SK-N-SH (cell line): ENCODE data around the gene CACNA1A. TPM values are rescaled to one million over a fixed set of nuclear protein-coding genes. Genes with fewer than 3 reads are reported as not detected.

Experiments used
- CTCF ChIA-PET: fragments of 300-600, 350-600 bp; formaldehyde crosslinking; extraction: SDS; loops from one replicate; lab custom pipeline; 2021; lab: Yijun Ruan, JAX
- POLR2A ChIA-PET: fragments of 350-600 bp; sonication (Branson Sonifier 250); formaldehyde crosslinking; extraction: SDS; loops from one replicate; lab custom pipeline; 2020; ENCODE audit warnings: antibody characterized with exemption, inconsistent platforms; lab: Yijun Ruan, JAX
- DNase-seq: peaks from one replicate; pipeline ENCODE4 v3.0.0; 2012
- H2AFZ ChIP-seq: fragments of 200-600 bp; sonication (generic); 2 replicates; pipeline ENCODE4 v1.8.1; 2016; ENCODE audit warnings: antibody characterized with exemption, mild to moderate bottlenecking, low read depth
- H3F3A ChIP-seq: fragments of 200-600 bp; sonication (generic); replicated peaks from 2 replicates; pipeline ENCODE3; 2016; ENCODE audit warnings: antibody characterized with exemption, mild to moderate bottlenecking; ENCODE audit not compliant: insufficient read depth
- H3K27ac ChIP-seq, 2 experiments: fragments of 200-500 bp in 1 of 2; fragments of 200-600 bp in 1 of 2; sonication (Bioruptor generic) in 1 of 2; sonication (generic), shearing (Covaris generic) in 1 of 2; 2 replicates each; pipeline versions ENCODE4 v1.5.1 to v1.6.1; 2014 to 2016; ENCODE audit warnings: low read depth in 2 of 2, inconsistent platforms in 1 of 2, low read length in 1 of 2, mild to moderate bottlenecking in 1 of 2, mixed read lengths in 1 of 2
- H3K27me3 ChIP-seq: fragments of 200-600 bp; sonication (generic), shearing (Covaris generic); 2 replicates; pipeline ENCODE4 v1.6.1; 2016; ENCODE audit warnings: mixed run types; ENCODE audit not compliant: insufficient read depth
- H3K36me3 ChIP-seq, 2 experiments: fragments of 200-500 bp in 1 of 2; fragments of 200-600 bp in 1 of 2; sonication (Bioruptor generic) in 1 of 2; sonication (generic) in 1 of 2; replicated peaks in 1 of 2; 2 replicates each; pipeline versions ENCODE3 to v1.5.1; 2014 to 2016; ENCODE audit warnings: low read length in 1 of 2, mild to moderate bottlenecking in 1 of 2; ENCODE audit not compliant: insufficient read depth in 2 of 2, control insufficient read depth in 1 of 2
- H3K4me1 ChIP-seq, 2 experiments: fragments of 200-500 bp in 1 of 2; fragments of 200-600 bp in 1 of 2; sonication (Bioruptor generic) in 1 of 2; sonication (generic), shearing (Covaris generic) in 1 of 2; 2 replicates each; pipeline versions ENCODE4 v1.5.1 to v1.6.1; 2014 to 2016; ENCODE audit warnings: low read depth in 1 of 2, low read length in 1 of 2, mixed run types in 1 of 2; ENCODE audit not compliant: insufficient read depth in 2 of 2, control insufficient read depth in 1 of 2
- H3K4me2 ChIP-seq: fragments of 200-600 bp; sonication (generic), shearing (Covaris generic); 2 replicates; pipeline ENCODE4 v1.6.1; 2017; ENCODE audit warnings: mixed run types
- H3K4me3 ChIP-seq, 2 experiments: fragments of 200-500 bp in 1 of 2; fragments of 200-600 bp in 1 of 2; sonication (Bioruptor generic) in 1 of 2; sonication (generic), shearing (Covaris generic) in 1 of 2; 2 replicates each; pipeline versions ENCODE4 v1.5.1 to v1.8.1; 2014 to 2016; ENCODE audit warnings: low read depth in 2 of 2, inconsistent platforms in 1 of 2, low read length in 1 of 2, mild to moderate bottlenecking in 1 of 2, mixed read lengths in 1 of 2, moderate library complexity in 1 of 2
- H3K79me2 ChIP-seq: fragments of 200-600 bp; sonication (generic); 2 replicates; pipeline ENCODE4 v1.8.1; 2017; ENCODE audit warnings: mild to moderate bottlenecking; ENCODE audit not compliant: insufficient read depth
- H3K9ac ChIP-seq: fragments of 200-600 bp; sonication (generic); 2 replicates; pipeline ENCODE4 v1.6.1; 2017; ENCODE audit warnings: mixed run types
- H3K9me2 ChIP-seq: fragments of 200-600 bp; sonication (generic); 2 replicates; pipeline ENCODE4 v1.6.1; 2017; ENCODE audit warnings: mixed run types
- H3K9me3 ChIP-seq: fragments of 200-600 bp; sonication (generic); 2 replicates; pipeline ENCODE4 v1.6.1; 2017; ENCODE audit warnings: mixed run types, mild to moderate bottlenecking, moderate library complexity
- H4K20me1 ChIP-seq: fragments of 200-600 bp; sonication (generic); 2 replicates; pipeline ENCODE4 v1.6.1; 2017; ENCODE audit warnings: mild to moderate bottlenecking, mixed run types; ENCODE audit not compliant: insufficient read depth
- CHD2 ChIP-seq: fragments of 150-350 bp; IDR thresholded peaks from 2 replicates; pipeline ENCODE4 v1.6.1; 2018; ENCODE audit warnings: low read length; ENCODE audit not compliant: partially characterized antibody
- CTCF ChIP-seq: fragments of 200-600 bp; sonication (generic); IDR thresholded peaks from 2 replicates; pipeline ENCODE4 v1.6.1; 2017; ENCODE audit warnings: antibody characterized with exemption, mild to moderate bottlenecking, moderate library complexity
- EZH2phosphoT487 ChIP-seq: fragments of 200-600 bp; sonication (generic); IDR thresholded peaks from 2 replicates; pipeline ENCODE4 v1.6.1; 2017; ENCODE audit warnings: low read depth, mixed run types, mild to moderate bottlenecking, antibody characterized with exemption, moderate library complexity, borderline replicate concordance
- FOXM1 ChIP-seq: IDR thresholded peaks from 2 replicates; pipeline ENCODE4 v1.4.0; 2012; ENCODE audit warnings: low read depth, mild to moderate bottlenecking
- GATA2 ChIP-seq: sonication (generic); formaldehyde crosslinking; IDR thresholded peaks from 2 replicates; pipeline ENCODE4 v1.5.0; 2020; ENCODE audit warnings: mild to moderate bottlenecking, missing genetic modification reagents
- NRF1 ChIP-seq: IDR thresholded peaks from 2 replicates; pipeline ENCODE4 v1.6.1; 2012; ENCODE audit warnings: low read depth, mild to moderate bottlenecking, low read length
- POLR2AphosphoS5 ChIP-seq: IDR thresholded peaks from 2 replicates; pipeline ENCODE4 v1.6.1; 2012; ENCODE audit warnings: low read depth, low read length
- RAD21 ChIP-seq: IDR thresholded peaks from 2 replicates; pipeline ENCODE4 v1.6.1; 2012; ENCODE audit warnings: mild to moderate bottlenecking, low read length
- RCOR1 ChIP-seq: fragments of 150-350 bp; IDR thresholded peaks from 2 replicates; pipeline ENCODE4 v1.6.1; 2017; ENCODE audit warnings: antibody characterized with exemption, low read length
- REST ChIP-seq: IDR thresholded peaks from 2 replicates; pipeline ENCODE4 v1.6.1; 2012; ENCODE audit warnings: mild to moderate bottlenecking, low read depth, low read length, moderate library complexity
- SIN3A ChIP-seq: IDR thresholded peaks from 2 replicates; pipeline ENCODE4 v1.6.1; 2012; ENCODE audit warnings: low read depth, mild to moderate bottlenecking, low read length, moderate library complexity, borderline replicate concordance
- SMC3 ChIP-seq: IDR thresholded peaks from 2 replicates; pipeline ENCODE4 v1.6.1; 2012; ENCODE audit warnings: low read depth, low read length, improper control_type of control experiment
- TAF1 ChIP-seq: IDR thresholded peaks from 2 replicates; pipeline ENCODE4 v1.6.1; 2012; ENCODE audit warnings: low read depth, mild to moderate bottlenecking, low read length, moderate library complexity, borderline replicate concordance
- TEAD4 ChIP-seq: IDR thresholded peaks from 2 replicates; pipeline ENCODE4 v1.4.0; 2012; ENCODE audit warnings: mild to moderate bottlenecking, borderline replicate concordance; ENCODE audit not compliant: insufficient read depth
- USF2 ChIP-seq: fragments of 150-350 bp; IDR thresholded peaks from 2 replicates; pipeline ENCODE4 v1.6.1; 2017; ENCODE audit warnings: antibody characterized with exemption, low read length, low read depth, borderline replicate concordance
- YY1 ChIP-seq: IDR thresholded peaks from 2 replicates; pipeline ENCODE4 v1.4.0; 2012; ENCODE audit warnings: low read depth, mild to moderate bottlenecking
- WGBS: methylation state at CpG from one replicate; pipeline ENCODE4 v1.1.6; 2017; ENCODE audit warnings: low lambda C conversion rate; 5-methylcytosine and 5-hydroxymethylcytosine counted together
- polyA plus RNA-seq, 3 experiments: library from polyadenylated mRNA; depleted of rRNA; stranded (reverse); fragments of >200 nt; gene quantifications; 2 replicates each; pipeline ENCODE4 v1.2.3, GENCODE V29; 2012
- TF ChIP-seq, protein P1 (sequence below): IDR thresholded peaks from 2 replicates; pipeline ENCODE4 v1.4.0; 2012; ENCODE audit warnings: low read depth
- TF ChIP-seq, protein P2 (sequence below): IDR thresholded peaks from 2 replicates; pipeline ENCODE4 v1.4.0; 2012; ENCODE audit warnings: low read depth, borderline replicate concordance

Gene CACNA1A
- polyA plus RNA-seq, 1 of the 3 experiments (the other 2 are of a cell fraction), result 1.3 TPM

- TF ChIP-seq EZH2phosphoT487 (no peak), SMC3 (no peak)
- TF ChIP-seq, protein P1, sequence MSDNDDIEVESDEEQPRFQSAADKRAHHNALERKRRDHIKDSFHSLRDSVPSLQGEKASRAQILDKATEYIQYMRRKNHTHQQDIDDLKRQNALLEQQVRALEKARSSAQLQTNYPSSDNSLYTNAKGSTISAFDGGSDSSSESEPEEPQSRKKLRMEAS, result no peak
- TF ChIP-seq, all 33 proteins: peak for 0
Measured at GRCh38 chr19:13373599-13373998, 132.7 kb downstream of the CACNA1A start (continued).

- POLR2A ChIA-PET, result no interaction called here
- no peak overlapping the region for H2AFZ ChIP-seq
- no peak overlapping the region for H3K4me2 ChIP-seq
- H3K4me1 ChIP-seq, result no peaks in the 10 kb centered on the region
- TF ChIP-seq CHD2 (no peak), USF2 (no peak), SMC3 (no peak), RAD21 (no peak), POLR2AphosphoS5 (no peak), CTCF (no peak), FOXM1 (no peak)
- H3K27ac ChIP-seq, result no peak overlapping the region
- peaks cover 57% of the 10 kb centered on the region; the same call in 1 of the 2 replicates for H3K27me3 ChIP-seq
- H3F3A ChIP-seq, result no peaks in the 10 kb centered on the region
- H4K20me1 ChIP-seq, result no peaks in the 10 kb centered on the region
- no peaks in the 10 kb centered on the region for H3K9me2 ChIP-seq
- no peaks in the 10 kb centered on the region for H3K79me2 ChIP-seq
- no peaks in the 10 kb centered on the region for H3K9me3 ChIP-seq
- no peak for DNase-seq
- CTCF ChIA-PET, result no interaction called here
- H3K36me3 ChIP-seq, result no peaks in the 10 kb centered on the region
- 17% methylated on average over 5 of the region's 5 CpGs for WGBS
- H3K9ac ChIP-seq, result no peak overlapping the region
- H3K4me3 ChIP-seq, result no peak overlapping the region
Measured at GRCh38 chr19:13370948-13371347, 135.3 kb downstream of the CACNA1A start.

DNA sequence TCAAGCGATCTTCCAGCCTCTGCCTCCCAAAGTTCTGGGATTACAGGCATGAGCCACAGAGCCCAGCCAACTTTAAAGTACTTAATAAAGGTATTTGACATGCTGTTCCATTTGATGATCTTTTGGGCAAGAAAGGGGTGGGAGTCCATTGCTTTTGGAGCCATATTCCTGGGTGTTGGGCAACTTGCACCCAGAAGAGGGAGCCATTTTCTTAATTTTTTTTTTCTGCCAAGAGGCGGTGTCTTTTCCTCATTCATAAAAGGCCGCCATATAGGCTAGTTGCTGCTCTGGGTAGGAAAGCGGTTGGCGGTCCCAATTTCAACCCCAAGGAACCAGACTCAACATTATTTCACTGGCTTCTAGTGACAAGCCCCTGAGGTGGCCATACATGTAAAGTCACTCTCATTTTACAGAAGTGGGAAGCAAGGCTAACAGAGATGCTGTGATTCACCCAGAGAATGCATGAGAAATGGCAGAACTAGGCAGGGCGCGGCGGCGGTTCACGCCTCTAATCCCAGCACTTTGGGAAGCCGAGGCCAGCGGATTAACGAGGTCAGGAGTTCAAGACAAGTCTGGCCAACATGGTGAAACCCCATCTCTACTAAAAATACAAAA is 139.6 kb downstream of the CACNA1A start:
- Histone ChIP-seq H3K9me3 (no peaks in the 10 kb centered on the region), H3K4me3 (peak overlapping the region in 1 of 2 experiments; percentile 27; a peak in 1 of 4 replicates), H3F3A (no peaks in the 10 kb centered on the region), H3K79me2 (no peaks in the 10 kb centered on the region), H3K4me2 (no peak overlapping the region), H4K20me1 (no peaks in the 10 kb centered on the region), H2AFZ (no peak overlapping the region), H3K27me3 (peaks cover 51% of the 10 kb centered on the region), H3K27ac (no peak overlapping the region), H3K4me1 (no peaks in the 10 kb centered on the region), H3K9ac (no peak overlapping the region), H3K9me2 (no peaks in the 10 kb centered on the region), H3K36me3 (no peaks in the 10 kb centered on the region)
- CTCF ChIA-PET, result interaction anchor here (1.0 kb wide), 1 partner anchor 15 kb away, joined by 3 read pairs; no protein-coding TSS in a partner anchor
- DNase-seq, result peak; percentile 27
- 23% methylated on average over 12 of the region's 13 CpGs for WGBS
- POLR2A ChIA-PET, result no interaction called here
- no peak; the same call in 1 of the 2 replicates for TF ChIP-seq YY1
- TF ChIP-seq TEAD4, result no peak
- TF ChIP-seq NRF1, result no peak
- no peak for TF ChIP-seq SIN3A
- no peak for TF ChIP-seq REST
- TF ChIP-seq RCOR1, result no peak
- peak; percentile 37 for TF ChIP-seq SMC3
- TF ChIP-seq, protein P2, sequence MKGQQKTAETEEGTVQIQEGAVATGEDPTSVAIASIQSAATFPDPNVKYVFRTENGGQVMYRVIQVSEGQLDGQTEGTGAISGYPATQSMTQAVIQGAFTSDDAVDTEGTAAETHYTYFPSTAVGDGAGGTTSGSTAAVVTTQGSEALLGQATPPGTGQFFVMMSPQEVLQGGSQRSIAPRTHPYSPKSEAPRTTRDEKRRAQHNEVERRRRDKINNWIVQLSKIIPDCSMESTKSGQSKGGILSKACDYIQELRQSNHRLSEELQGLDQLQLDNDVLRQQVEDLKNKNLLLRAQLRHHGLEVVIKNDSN, result no peak
- no peak for TF ChIP-seq GATA2 (CRISPR knock-in tag)
- TF ChIP-seq TAF1, result no peak
- no peak for TF ChIP-seq CHD2
